ENCODE data around the gene ABCC9. TPM values are rescaled to one million over a fixed set of nuclear protein-coding genes. Genes with fewer than 3 reads are reported as not detected.

The ABCC9 gene
- polyA plus RNA-seq, 1 of the 3 experiments (the other 2 are of a cell fraction) = 0.02 TPM

DNA sequence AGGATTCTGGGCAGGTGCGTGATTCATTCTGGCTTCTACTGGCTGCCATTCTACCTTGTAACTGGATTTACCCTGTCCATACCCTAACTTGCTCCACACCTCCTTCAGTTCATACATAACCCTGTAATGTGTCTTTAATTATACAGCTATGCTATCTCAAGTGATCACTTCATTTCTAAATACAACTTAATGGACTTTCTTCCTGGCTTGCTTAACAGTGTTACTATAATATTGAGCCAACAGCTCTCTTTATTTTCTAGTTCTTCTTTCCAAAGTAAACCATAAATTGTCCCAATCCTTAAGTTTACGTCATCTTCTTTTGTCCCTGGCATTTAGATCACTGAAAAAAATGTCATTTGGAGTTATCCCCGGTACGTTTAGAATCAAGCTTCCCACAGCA is 90.8 kb downstream of the ABCC9 start:
- Histone ChIP-seq H3K4me2 (no peak overlapping the region), H3K9ac (no peak overlapping the region), H3K4me1 (ENCODE audit: control insufficient read depth in 1 of 2, insufficient read depth in 2 of 2, low read depth in 1 of 2, low read length in 1 of 2) (no peaks in the 10 kb centered on the region; a peak in 1 of 4 replicates), H2AFZ (ENCODE audit: low read depth) (no peak overlapping the region), H3K4me3 (ENCODE audit: low read depth in 2 of 2, low read length in 1 of 2) (no peak overlapping the region), H3K79me2 (ENCODE audit: insufficient read depth) (no peaks in the 10 kb centered on the region), H4K20me1 (ENCODE audit: insufficient read depth) (no peaks in the 10 kb centered on the region), H3K36me3 (replicated peaks in 1 of 2; ENCODE audit: control insufficient read depth in 1 of 2, insufficient read depth in 2 of 2, low read length in 1 of 2) (no peaks in the 10 kb centered on the region), H3K27me3 (ENCODE audit: insufficient read depth) (no peaks in the 10 kb centered on the region), H3K9me2 (no peaks in the 10 kb centered on the region), H3F3A (replicated peaks; ENCODE audit: insufficient read depth) (no peaks in the 10 kb centered on the region), H3K27ac (ENCODE audit: low read depth in 2 of 2, low read length in 1 of 2) (no peak overlapping the region), H3K9me3 (no peaks in the 10 kb centered on the region)
- DNase-seq = no peak
- WGBS (ENCODE audit: low lambda C conversion rate) = 9% methylated on average over 4 of the region's 4 CpGs
- TF ChIP-seq RCOR1 (IDR thresholded peaks at IDR 0.05; ENCODE audit: low read length) (no peak), ELF1 (IDR thresholded peaks at IDR 0.05) (no peak), EZH2phosphoT487 (IDR thresholded peaks at IDR 0.05; ENCODE audit: borderline replicate concordance, low read depth) (no peak), NFIC (IDR thresholded peaks at IDR 0.05; ENCODE audit: borderline replicate concordance) (no peak), RXRA (IDR thresholded peaks at IDR 0.05; ENCODE audit: borderline replicate concordance, low read depth) (no peak), TEAD4 (IDR thresholded peaks at IDR 0.05; ENCODE audit: borderline replicate concordance, insufficient read depth) (no peak), JUND (IDR thresholded peaks at IDR 0.05) (no peak), POLR2AphosphoS5 (IDR thresholded peaks at IDR 0.05; ENCODE audit: low read depth, low read length) (no peak), FOSL2 (IDR thresholded peaks at IDR 0.05; ENCODE audit: borderline replicate concordance, low read depth) (no peak), GATA2 (CRISPR knock-in tag; IDR thresholded peaks at IDR 0.05) (no peak), YY1 (IDR thresholded peaks at IDR 0.05; ENCODE audit: low read depth) (no peak), MEF2A (IDR thresholded peaks at IDR 0.05; ENCODE audit: borderline replicate concordance, low read depth) (no peak), GABPA (IDR thresholded peaks at IDR 0.05; ENCODE audit: low read depth) (no peak), RFX5 (IDR thresholded peaks at IDR 0.05; ENCODE audit: low read length) (no peak), FOXJ3 (CRISPR knock-in tag; IDR thresholded peaks at IDR 0.05) (no peak), TCF12 (IDR thresholded peaks at IDR 0.05) (no peak)
- TF ChIP-seq, protein P1, sequence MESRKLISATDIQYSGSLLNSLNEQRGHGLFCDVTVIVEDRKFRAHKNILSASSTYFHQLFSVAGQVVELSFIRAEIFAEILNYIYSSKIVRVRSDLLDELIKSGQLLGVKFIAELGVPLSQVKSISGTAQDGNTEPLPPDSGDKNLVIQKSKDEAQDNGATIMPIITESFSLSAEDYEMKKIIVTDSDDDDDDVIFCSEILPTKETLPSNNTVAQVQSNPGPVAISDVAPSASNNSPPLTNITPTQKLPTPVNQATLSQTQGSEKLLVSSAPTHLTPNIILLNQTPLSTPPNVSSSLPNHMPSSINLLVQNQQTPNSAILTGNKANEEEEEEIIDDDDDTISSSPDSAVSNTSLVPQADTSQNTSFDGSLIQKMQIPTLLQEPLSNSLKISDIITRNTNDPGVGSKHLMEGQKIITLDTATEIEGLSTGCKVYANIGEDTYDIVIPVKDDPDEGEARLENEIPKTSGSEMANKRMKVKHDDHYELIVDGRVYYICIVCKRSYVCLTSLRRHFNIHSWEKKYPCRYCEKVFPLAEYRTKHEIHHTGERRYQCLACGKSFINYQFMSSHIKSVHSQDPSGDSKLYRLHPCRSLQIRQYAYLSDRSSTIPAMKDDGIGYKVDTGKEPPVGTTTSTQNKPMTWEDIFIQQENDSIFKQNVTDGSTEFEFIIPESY (IDR thresholded peaks at IDR 0.05; ENCODE audit: borderline replicate concordance, low read depth) = no peak
- TF ChIP-seq, protein P2, sequence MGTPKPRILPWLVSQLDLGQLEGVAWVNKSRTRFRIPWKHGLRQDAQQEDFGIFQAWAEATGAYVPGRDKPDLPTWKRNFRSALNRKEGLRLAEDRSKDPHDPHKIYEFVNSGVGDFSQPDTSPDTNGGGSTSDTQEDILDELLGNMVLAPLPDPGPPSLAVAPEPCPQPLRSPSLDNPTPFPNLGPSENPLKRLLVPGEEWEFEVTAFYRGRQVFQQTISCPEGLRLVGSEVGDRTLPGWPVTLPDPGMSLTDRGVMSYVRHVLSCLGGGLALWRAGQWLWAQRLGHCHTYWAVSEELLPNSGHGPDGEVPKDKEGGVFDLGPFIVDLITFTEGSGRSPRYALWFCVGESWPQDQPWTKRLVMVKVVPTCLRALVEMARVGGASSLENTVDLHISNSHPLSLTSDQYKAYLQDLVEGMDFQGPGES (IDR thresholded peaks at IDR 0.05; ENCODE audit: low read depth, low read length) = no peak
- TF ChIP-seq, protein P3, sequence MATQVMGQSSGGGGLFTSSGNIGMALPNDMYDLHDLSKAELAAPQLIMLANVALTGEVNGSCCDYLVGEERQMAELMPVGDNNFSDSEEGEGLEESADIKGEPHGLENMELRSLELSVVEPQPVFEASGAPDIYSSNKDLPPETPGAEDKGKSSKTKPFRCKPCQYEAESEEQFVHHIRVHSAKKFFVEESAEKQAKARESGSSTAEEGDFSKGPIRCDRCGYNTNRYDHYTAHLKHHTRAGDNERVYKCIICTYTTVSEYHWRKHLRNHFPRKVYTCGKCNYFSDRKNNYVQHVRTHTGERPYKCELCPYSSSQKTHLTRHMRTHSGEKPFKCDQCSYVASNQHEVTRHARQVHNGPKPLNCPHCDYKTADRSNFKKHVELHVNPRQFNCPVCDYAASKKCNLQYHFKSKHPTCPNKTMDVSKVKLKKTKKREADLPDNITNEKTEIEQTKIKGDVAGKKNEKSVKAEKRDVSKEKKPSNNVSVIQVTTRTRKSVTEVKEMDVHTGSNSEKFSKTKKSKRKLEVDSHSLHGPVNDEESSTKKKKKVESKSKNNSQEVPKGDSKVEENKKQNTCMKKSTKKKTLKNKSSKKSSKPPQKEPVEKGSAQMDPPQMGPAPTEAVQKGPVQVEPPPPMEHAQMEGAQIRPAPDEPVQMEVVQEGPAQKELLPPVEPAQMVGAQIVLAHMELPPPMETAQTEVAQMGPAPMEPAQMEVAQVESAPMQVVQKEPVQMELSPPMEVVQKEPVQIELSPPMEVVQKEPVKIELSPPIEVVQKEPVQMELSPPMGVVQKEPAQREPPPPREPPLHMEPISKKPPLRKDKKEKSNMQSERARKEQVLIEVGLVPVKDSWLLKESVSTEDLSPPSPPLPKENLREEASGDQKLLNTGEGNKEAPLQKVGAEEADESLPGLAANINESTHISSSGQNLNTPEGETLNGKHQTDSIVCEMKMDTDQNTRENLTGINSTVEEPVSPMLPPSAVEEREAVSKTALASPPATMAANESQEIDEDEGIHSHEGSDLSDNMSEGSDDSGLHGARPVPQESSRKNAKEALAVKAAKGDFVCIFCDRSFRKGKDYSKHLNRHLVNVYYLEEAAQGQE (IDR thresholded peaks at IDR 0.05; ENCODE audit: low read depth, low read length) = no peak
- CTCF ChIA-PET = interaction anchor here (1.2 kb wide), 1 partner anchor 10 kb away, joined by 3 read pairs; no protein-coding TSS in a partner anchor
- POLR2A ChIA-PET = no interaction called here
